Body of pancreas (tissue), 4 donors: ENCODE measurements around the gene WDFY1. TPM values are rescaled to one million over a fixed set of nuclear protein-coding genes. Genes with fewer than 3 reads are reported as not detected.

Source experiments
- ATAC-seq: fragments of 150-250 bp; one replicate; pipeline ENCODE4 v1.9.1; 2016
- DNase-seq, 4 donors: peaks; one replicate each; pipeline ENCODE4 v3.0.0-alpha.2; 2019
- H3K27ac ChIP-seq, 4 donors: fragments of 200-600 bp; sonication (generic); 1 replicate in 3 of 4; 2 replicates in 1 of 4; pipeline versions ENCODE4 v1.5.1 to v1.6.1; 2016 to 2019; ENCODE audit warnings: mild to moderate bottlenecking in 1 of 4, mixed read lengths in 1 of 4, moderate library complexity in 1 of 4
- H3K27me3 ChIP-seq, 2 donors: fragments of 200-600 bp; sonication (generic); one replicate each; pipeline ENCODE4 v1.6.0; 2016; ENCODE audit warnings: mild to moderate bottlenecking in 1 of 2
- H3K36me3 ChIP-seq, 2 donors: fragments of 200-600 bp; sonication (generic); replicated peaks in 1 of 2; 2 replicates each; pipeline ENCODE4 v1.5.1; 2016; ENCODE audit warnings: low read depth in 2 of 2; ENCODE audit not compliant: insufficient read depth in 1 of 2
- H3K4me1 ChIP-seq: fragments of 200-600 bp; sonication (generic); one replicate; pipeline ENCODE4 v1.6.0; 2016
- H3K4me3 ChIP-seq, 2 donors: fragments of 200-600 bp; sonication (generic); 1 replicate in 1 of 2; 2 replicates in 1 of 2; pipeline ENCODE4 v1.5.1; 2016 to 2019
- H3K9me3 ChIP-seq, 3 donors: fragments of 200-600 bp; sonication (generic); 1 replicate in 2 of 3; 2 replicates in 1 of 3; pipeline ENCODE4 v1.5.1; 2016
- POLR2A ChIP-seq, 3 donors: fragments of 450-650 bp; IDR thresholded peaks; one replicate each; pipeline ENCODE4 v1.6.1; 2016; ENCODE audit warnings: antibody characterized with exemption in 3 of 3, mild to moderate bottlenecking in 2 of 3
- WGBS, 2 donors: methylation state at CpG; one replicate each; pipeline ENCODE4 v1.1.5; 2017; 5-methylcytosine and 5-hydroxymethylcytosine counted together
- intact Hi-C: fragments of 100-400 bp; cut with DNase I; formaldehyde crosslinking; loops from one replicate; pipeline ENCODE4 v1.15.1; 2023
- total RNA-seq, 2 donors: library from RNA; depleted of rRNA; stranded (reverse); fragments of >200 nt; gene quantifications; one replicate each; pipeline ENCODE4 v1.1.0, GENCODE V29; 2016
- TF ChIP-seq, protein P1 (sequence below), 7 experiments: fragments of 450-650 bp in 4 of 7; fragments of 200-600 bp in 3 of 7; sonication (generic) in 3 of 7; IDR thresholded peaks; one replicate each; pipeline ENCODE4 v1.5.1; 2016 to 2019; ENCODE audit warnings: antibody characterized with exemption in 7 of 7

Gene WDFY1
- total RNA-seq, 2 donors from 2014 or later, result 18.9 to 71.5 TPM

DNA sequence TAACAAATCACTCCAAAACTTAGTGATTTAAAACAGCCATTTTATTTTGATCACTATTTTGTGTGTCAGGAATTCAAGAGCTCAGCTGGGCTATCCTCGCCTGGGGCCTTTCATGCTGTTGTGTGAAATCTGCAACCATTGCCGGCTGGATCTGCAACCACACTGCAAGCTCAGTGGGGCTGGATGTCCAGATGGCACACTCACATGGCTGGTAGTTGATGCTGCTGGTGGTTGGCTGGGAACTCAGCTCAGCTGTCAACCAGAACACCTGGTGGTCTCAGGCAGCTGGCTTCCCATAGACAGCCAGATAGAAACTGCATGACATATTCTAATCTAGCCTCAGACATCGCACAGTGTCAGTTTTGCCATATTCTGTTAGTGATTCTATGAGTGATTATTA lies 77.1 kb downstream of the WDFY1 start:
- intact Hi-C loops, result no loop called here
- no peak for ATAC-seq

DNA sequence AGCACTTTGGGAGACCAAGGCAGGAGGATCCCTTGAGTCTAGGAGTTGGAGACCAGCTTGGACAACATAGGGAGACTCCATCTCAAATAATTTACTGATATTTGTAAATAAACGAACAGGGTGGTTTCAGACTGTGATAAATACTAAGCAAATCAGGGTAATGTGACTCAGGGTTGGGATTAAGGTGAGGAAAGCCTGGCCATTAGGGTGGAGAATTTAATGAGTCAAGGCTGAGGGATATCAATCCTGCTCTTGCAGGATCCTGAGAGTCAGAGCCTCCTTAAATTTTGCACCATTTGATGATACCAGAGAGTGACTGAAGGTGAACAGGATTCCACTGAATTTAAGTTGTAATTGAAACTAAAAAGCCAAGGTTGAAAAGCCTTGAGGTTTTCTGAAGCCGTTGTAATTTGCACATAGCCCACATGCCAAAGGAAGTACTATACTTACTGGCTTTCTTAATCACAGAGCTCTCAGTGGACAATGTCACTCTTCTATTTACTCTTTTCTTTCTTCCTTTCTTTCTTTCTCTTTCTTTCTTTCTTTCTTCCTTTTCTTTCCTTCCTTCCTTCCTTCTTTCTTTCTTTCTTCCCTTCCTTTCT lies 79.1 kb downstream of the WDFY1 start:
- DNase-seq (no peak), ATAC-seq (no peak)
- H3K36me3 ChIP-seq, result no peaks in the 10 kb centered on the region
- H3K27ac ChIP-seq, result no peak overlapping the region
- 65 to 78% methylated on average over 2 of the region's 2 CpGs for WGBS, 2 donors
- intact Hi-C loops, result no loop called here
- peaks cover 10% of the 10 kb centered on the region for H3K4me1 ChIP-seq
- no peak for TF ChIP-seq POLR2A (IDR thresholded peaks at IDR 0.05)
- TF ChIP-seq, protein P1, sequence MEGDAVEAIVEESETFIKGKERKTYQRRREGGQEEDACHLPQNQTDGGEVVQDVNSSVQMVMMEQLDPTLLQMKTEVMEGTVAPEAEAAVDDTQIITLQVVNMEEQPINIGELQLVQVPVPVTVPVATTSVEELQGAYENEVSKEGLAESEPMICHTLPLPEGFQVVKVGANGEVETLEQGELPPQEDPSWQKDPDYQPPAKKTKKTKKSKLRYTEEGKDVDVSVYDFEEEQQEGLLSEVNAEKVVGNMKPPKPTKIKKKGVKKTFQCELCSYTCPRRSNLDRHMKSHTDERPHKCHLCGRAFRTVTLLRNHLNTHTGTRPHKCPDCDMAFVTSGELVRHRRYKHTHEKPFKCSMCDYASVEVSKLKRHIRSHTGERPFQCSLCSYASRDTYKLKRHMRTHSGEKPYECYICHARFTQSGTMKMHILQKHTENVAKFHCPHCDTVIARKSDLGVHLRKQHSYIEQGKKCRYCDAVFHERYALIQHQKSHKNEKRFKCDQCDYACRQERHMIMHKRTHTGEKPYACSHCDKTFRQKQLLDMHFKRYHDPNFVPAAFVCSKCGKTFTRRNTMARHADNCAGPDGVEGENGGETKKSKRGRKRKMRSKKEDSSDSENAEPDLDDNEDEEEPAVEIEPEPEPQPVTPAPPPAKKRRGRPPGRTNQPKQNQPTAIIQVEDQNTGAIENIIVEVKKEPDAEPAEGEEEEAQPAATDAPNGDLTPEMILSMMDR (IDR thresholded peaks at IDR 0.05), result no peak
- H3K27me3 ChIP-seq, result no peaks in the 10 kb centered on the region
- no peaks in the 10 kb centered on the region for H3K9me3 ChIP-seq
- no peak overlapping the region for H3K4me3 ChIP-seq

More for the DNA sequence above, 77.1 kb downstream of the WDFY1 start:
- Histone ChIP-seq H3K9me3 (no peaks in the 10 kb centered on the region), H3K4me1 (no peaks in the 10 kb centered on the region), H3K27ac (no peak overlapping the region), H3K27me3 (no peaks in the 10 kb centered on the region), H3K36me3 (no peaks in the 10 kb centered on the region), H3K4me3 (no peak overlapping the region)
- TF ChIP-seq POLR2A (IDR thresholded peaks at IDR 0.05), result no peak
- TF ChIP-seq, protein P1 (IDR thresholded peaks at IDR 0.05), result no peak
- no peak for DNase-seq
- 84 to 96% methylated on average over 3 of the region's 3 CpGs for WGBS, 2 donors

DNA sequence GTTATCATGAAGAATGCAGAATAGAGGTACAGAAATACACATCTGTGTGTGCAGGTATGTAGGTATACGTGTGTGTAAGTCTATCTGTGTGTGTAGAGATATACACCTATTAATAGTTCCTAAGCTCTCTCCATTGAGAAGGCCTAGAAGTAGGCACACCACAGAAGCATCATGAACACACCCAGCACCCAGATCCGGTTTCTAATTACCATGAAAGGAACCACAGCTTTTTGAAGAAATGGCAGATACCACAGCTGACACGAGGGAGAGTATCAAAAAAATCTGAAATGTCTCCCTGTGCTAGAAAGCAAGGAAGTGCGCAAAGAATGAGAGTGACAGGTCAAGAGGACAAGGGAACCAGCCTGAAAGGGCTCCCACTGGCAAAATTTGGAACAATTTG lies 80.0 kb downstream of the WDFY1 start:
- Histone ChIP-seq H3K27ac (no peak overlapping the region), H3K9me3 (no peaks in the 10 kb centered on the region), H3K27me3 (no peaks in the 10 kb centered on the region), H3K36me3 (no peaks in the 10 kb centered on the region), H3K4me1 (peaks cover 17% of the 10 kb centered on the region), H3K4me3 (no peak overlapping the region)
- 83 to 86% methylated on average over 4 of the region's 4 CpGs for WGBS, 2 donors
- no peak for DNase-seq
- intact Hi-C loops, result no loop called here
- no peak for ATAC-seq
- TF ChIP-seq POLR2A (IDR thresholded peaks at IDR 0.05), result no peak
- TF ChIP-seq, protein P1 (IDR thresholded peaks at IDR 0.05), result no peak

- H3K27ac ChIP-seq, result no peak overlapping the region
- DNase-seq (no peak), ATAC-seq (no peak)
- H3K4me3 ChIP-seq, result no peak overlapping the region
- H3K9me3 ChIP-seq, result no peaks in the 10 kb centered on the region
- 85 to 87% methylated on average over 2 of the region's 2 CpGs for WGBS, 2 donors
- TF ChIP-seq, protein P1 (IDR thresholded peaks at IDR 0.05), result no peak
- TF ChIP-seq POLR2A (IDR thresholded peaks at IDR 0.05), result no peak
- intact Hi-C loops, result no loop called here
- H3K36me3 ChIP-seq, result no peaks in the 10 kb centered on the region
- peaks cover 17% of the 10 kb centered on the region for H3K4me1 ChIP-seq
- H3K27me3 ChIP-seq, result no peaks in the 10 kb centered on the region
Measured at GRCh38 chr2:223863491-223863890, 81.6 kb downstream of the WDFY1 start.
